Activated naive CD4-positive, alpha-beta T cell treated with anti-CD3 and anti-CD28 coated beads, Interleukin-2, amount 50 U/mL, for 24 hours (primary cell): ENCODE results near the gene SMAD1.
"Not testable (repeated sequence)": the region's sequence is repeated elsewhere in the genome, so short reads cannot be mapped to it uniquely, and the experiment has no call there.

Experiments used
- H3K27ac Mint-ChIP-seq: one replicate; pipeline ENCODE4 v1.8.0; 2021; ENCODE audit warnings: mild to moderate bottlenecking, mixed read lengths
- H3K27me3 Mint-ChIP-seq: one replicate; pipeline ENCODE4 v1.8.0; 2021; ENCODE audit warnings: mixed read lengths
- H3K36me3 Mint-ChIP-seq: one replicate; pipeline ENCODE4 v1.8.0; 2021; ENCODE audit warnings: mixed read lengths
- H3K4me1 Mint-ChIP-seq: one replicate; pipeline ENCODE4 v1.8.0; 2021; ENCODE audit warnings: mixed read lengths
- H3K4me3 Mint-ChIP-seq: one replicate; pipeline ENCODE4 v1.8.0; 2021; ENCODE audit warnings: mild to moderate bottlenecking, mixed read lengths
- H3K9me3 Mint-ChIP-seq: one replicate; pipeline ENCODE4 v1.8.0; 2021; ENCODE audit warnings: mixed read lengths

Gene SMAD1

GRCh38 chr4:145552181-145552822 lies 70.6 kb downstream of the SMAD1 start:
- Mint-ChIP-seq H3K36me3 (no peaks in the 10 kb centered on the region), H3K4me3 (no peak overlapping the region), H3K27me3 (no peaks in the 10 kb centered on the region), H3K4me1 (peaks cover 7% of the 10 kb centered on the region), H3K27ac (no peak overlapping the region), H3K9me3 (no peaks in the 10 kb centered on the region)

- H3K36me3 Mint-ChIP-seq, result no peaks in the 10 kb centered on the region
- no peak overlapping the region for H3K4me3 Mint-ChIP-seq
- no peaks in the 10 kb centered on the region for H3K9me3 Mint-ChIP-seq
- no peak overlapping the region for H3K27ac Mint-ChIP-seq
- H3K27me3 Mint-ChIP-seq, result no peaks in the 10 kb centered on the region
- H3K4me1 Mint-ChIP-seq, result peaks cover 7% of the 10 kb centered on the region
These were observed 71.7 kb downstream of the SMAD1 start for GRCh38 chr4:145553375-145553774.

- Mint-ChIP-seq H3K27ac (no peak overlapping the region), H3K27me3 (no peaks in the 10 kb centered on the region), H3K4me3 (no peak overlapping the region), H3K4me1 (peaks cover 7% of the 10 kb centered on the region), H3K9me3 (no peaks in the 10 kb centered on the region), H3K36me3 (no peaks in the 10 kb centered on the region)
These were observed 73.0 kb downstream of the SMAD1 start for GRCh38 chr4:145554691-145555090.

- no peak overlapping the region for H3K27ac Mint-ChIP-seq
- H3K4me1 Mint-ChIP-seq, result peaks cover under 1% of the 10 kb centered on the region
- H3K9me3 Mint-ChIP-seq, result no peaks in the 10 kb centered on the region
- H3K27me3 Mint-ChIP-seq, result peaks cover 4% of the 10 kb centered on the region
- H3K36me3 Mint-ChIP-seq, result no peaks in the 10 kb centered on the region
- H3K4me3 Mint-ChIP-seq, result no peak overlapping the region
These were observed 76.1 kb downstream of the SMAD1 start for GRCh38 chr4:145557720-145558119.

GRCh38 chr4:145563293-145563985 lies 81.8 kb downstream of the SMAD1 start:
- Mint-ChIP-seq H3K4me3 (no peak overlapping the region), H3K27me3 (peaks cover 19% of the 10 kb centered on the region), H3K27ac (no peak overlapping the region), H3K9me3 (peaks cover 8% of the 10 kb centered on the region), H3K36me3 (no peaks in the 10 kb centered on the region), H3K4me1 (no peaks in the 10 kb centered on the region)

GRCh38 chr4:145564540-145564939 lies 82.9 kb downstream of the SMAD1 start:
- Mint-ChIP-seq H3K4me3 (no peak overlapping the region), H3K27ac (no peak overlapping the region), H3K27me3 (peaks cover 19% of the 10 kb centered on the region), H3K4me1 (no peaks in the 10 kb centered on the region), H3K36me3 (no peaks in the 10 kb centered on the region), H3K9me3 (peaks cover 8% of the 10 kb centered on the region)

- H3K27ac Mint-ChIP-seq, result no peak overlapping the region
- no peaks in the 10 kb centered on the region for H3K36me3 Mint-ChIP-seq
- H3K4me3 Mint-ChIP-seq, result no peak overlapping the region
- peaks cover 8% of the 10 kb centered on the region for H3K9me3 Mint-ChIP-seq
- H3K27me3 Mint-ChIP-seq, result peaks cover 23% of the 10 kb centered on the region
- no peaks in the 10 kb centered on the region for H3K4me1 Mint-ChIP-seq
These were observed 83.7 kb downstream of the SMAD1 start for GRCh38 chr4:145565328-145565727.

- Mint-ChIP-seq H3K36me3 (no peaks in the 10 kb centered on the region), H3K27me3 (peaks cover 30% of the 10 kb centered on the region), H3K27ac (no peak overlapping the region), H3K9me3 (peaks cover 17% of the 10 kb centered on the region), H3K4me1 (no peaks in the 10 kb centered on the region), H3K4me3 (no peak overlapping the region)
These were observed 84.5 kb downstream of the SMAD1 start for GRCh38 chr4:145566086-145566708.

GRCh38 chr4:145566768-145567167 lies 85.1 kb downstream of the SMAD1 start:
- H3K36me3 Mint-ChIP-seq, result no peaks in the 10 kb centered on the region
- H3K27me3 Mint-ChIP-seq, result peaks cover 28% of the 10 kb centered on the region
- H3K27ac Mint-ChIP-seq, result no peak overlapping the region
- peaks cover 19% of the 10 kb centered on the region for H3K9me3 Mint-ChIP-seq
- H3K4me3 Mint-ChIP-seq, result no peak overlapping the region
- H3K4me1 Mint-ChIP-seq, result no peaks in the 10 kb centered on the region

- Mint-ChIP-seq H3K27ac (no peak overlapping the region), H3K4me3 (no peak overlapping the region), H3K9me3 (peaks cover 25% of the 10 kb centered on the region), H3K27me3 (peaks cover 28% of the 10 kb centered on the region), H3K36me3 (no peaks in the 10 kb centered on the region), H3K4me1 (no peaks in the 10 kb centered on the region)
These were observed 85.9 kb downstream of the SMAD1 start for GRCh38 chr4:145567516-145567915.

GRCh38 chr4:145574546-145574945 lies 92.9 kb downstream of the SMAD1 start:
- not testable (repeated sequence) for H3K4me3 Mint-ChIP-seq, H3K4me1 Mint-ChIP-seq, H3K27ac Mint-ChIP-seq, H3K36me3 Mint-ChIP-seq
- Mint-ChIP-seq H3K27me3 (peaks cover 19% of the 10 kb centered on the region), H3K9me3 (peaks cover 17% of the 10 kb centered on the region)

GRCh38 chr4:145580906-145581305 lies 99.3 kb downstream of the SMAD1 start:
- no peaks in the 10 kb centered on the region for H3K36me3 Mint-ChIP-seq
- peaks cover 7% of the 10 kb centered on the region for H3K27me3 Mint-ChIP-seq
- no peaks in the 10 kb centered on the region for H3K4me1 Mint-ChIP-seq
- H3K27ac Mint-ChIP-seq, result no peak overlapping the region
- no peak overlapping the region for H3K4me3 Mint-ChIP-seq
- no peaks in the 10 kb centered on the region for H3K9me3 Mint-ChIP-seq

GRCh38 chr4:145583191-145584055 lies 101.8 kb downstream of the SMAD1 start:
- H3K9me3 Mint-ChIP-seq, result no peaks in the 10 kb centered on the region
- H3K4me1 Mint-ChIP-seq, result no peaks in the 10 kb centered on the region
- no peak overlapping the region for H3K4me3 Mint-ChIP-seq
- H3K27me3 Mint-ChIP-seq, result peaks cover 12% of the 10 kb centered on the region
- no peak overlapping the region for H3K27ac Mint-ChIP-seq
- no peaks in the 10 kb centered on the region for H3K36me3 Mint-ChIP-seq

- no peaks in the 10 kb centered on the region for H3K9me3 Mint-ChIP-seq
- H3K4me1 Mint-ChIP-seq, result no peaks in the 10 kb centered on the region
- H3K27me3 Mint-ChIP-seq, result peaks cover 13% of the 10 kb centered on the region
- no peaks in the 10 kb centered on the region for H3K36me3 Mint-ChIP-seq
- H3K4me3 Mint-ChIP-seq, result no peak overlapping the region
- no peak overlapping the region for H3K27ac Mint-ChIP-seq
These were observed 105.6 kb downstream of the SMAD1 start for GRCh38 chr4:145587088-145587754.

- not testable (repeated sequence) for H3K4me1 Mint-ChIP-seq, H3K36me3 Mint-ChIP-seq, H3K4me3 Mint-ChIP-seq, H3K9me3 Mint-ChIP-seq, H3K27ac Mint-ChIP-seq
- peaks cover 18% of the 10 kb centered on the region for H3K27me3 Mint-ChIP-seq
These were observed 107.7 kb downstream of the SMAD1 start for GRCh38 chr4:145589381-145589780.
